Measurements from ENCODE around the gene WAC. TPM values are rescaled to one million over a fixed set of nuclear protein-coding genes. Genes with fewer than 3 reads are reported as not detected.
A peak's percentile ranks its signal among the peaks of the same experiment; 100 is the strongest.

WAC gene
- total and polyA plus RNA-seq, 10 of the 15 experiments (the other 5 are each of a cell fraction or from before 2014, with no cell fraction given), result 26.5 to 131 (median 69.4) TPM

DNA sequence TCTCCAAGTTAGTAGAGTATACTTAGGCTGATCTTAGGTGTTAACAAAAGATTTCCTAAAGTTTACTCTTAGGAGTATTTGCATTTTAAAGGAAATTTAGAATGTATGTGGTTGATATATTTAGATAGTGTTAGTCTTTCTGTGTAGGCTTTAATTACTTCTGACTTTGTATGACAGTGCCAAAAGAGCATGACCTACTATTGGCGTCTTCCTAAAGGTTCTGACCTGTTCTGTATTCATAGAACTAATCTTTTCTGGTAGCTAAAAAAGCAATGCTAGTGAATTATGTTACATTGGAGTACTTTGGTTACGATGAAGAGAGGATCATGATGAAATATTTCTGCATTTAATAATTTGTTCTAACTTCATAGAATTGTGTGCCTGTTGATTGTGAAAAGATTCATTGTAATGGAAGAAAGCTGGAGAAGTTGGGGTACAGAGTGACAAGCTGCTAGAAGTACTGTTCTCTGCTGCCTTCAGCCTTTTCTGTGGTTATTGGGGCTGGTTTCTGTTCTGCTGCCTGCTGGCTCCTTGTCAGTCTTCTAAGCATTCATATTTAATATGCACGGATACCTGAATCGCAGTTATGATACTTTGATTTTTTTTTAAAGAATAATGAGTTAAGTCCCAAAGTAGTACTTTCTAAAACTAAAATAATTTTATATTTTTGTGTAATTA lies 13.2 kb downstream of the WAC start:
- no peaks in the 10 kb centered on the region for H3K27me3 ChIP-seq (replicated peaks in 1 of 2; ENCODE audit: control insufficient read depth in 2 of 2, insufficient read depth in 2 of 2, low read length in 1 of 2)
- CTCF ChIA-PET, result interaction anchor here (1.0 to 1.6 kb wide), 6 partner anchors 9 to 55 kb away, joined by 3 to 8 read pairs (median 5); partner anchors contain the start of gene WAC
- RAD21 ChIA-PET (ENCODE audit: unreplicated experiment), result interaction anchor here (1.5 to 2.0 kb wide), 2 partner anchors 12 to 19 kb away, joined by 4 to 5 read pairs; no protein-coding TSS in a partner anchor
- peaks cover 16% of the 10 kb centered on the region for H3K4me1 ChIP-seq (ENCODE audit: control insufficient read depth, insufficient read depth, low read length)
- H3K27ac ChIP-seq (ENCODE audit: control insufficient read depth, insufficient read depth), result 0 out of 2 replicates have a peak overlapping the region, but pooled peaks have one; percentile 9
- FAIRE-seq, result peak; percentile 23
- in situ Hi-C loops (cut with MboI), result no loop called here
- peaks cover 2 to 13% of the 10 kb centered on the region in 2 experiments for H3K36me3 ChIP-seq (ENCODE audit: control insufficient read depth in 2 of 2, insufficient read depth in 2 of 2, low read length in 1 of 2)
- intact Hi-C loops (cut with micrococcal nuclease; ENCODE audit: unreplicated experiment), result no loop called here
- SMC1A ChIA-PET (ENCODE audit: uncharacterized antibody, unreplicated experiment), result interaction anchor here (0.5 to 2.9 kb wide), 9 partner anchors 9 to 70 kb away, joined by 3 to 17 read pairs (median 4); no protein-coding TSS in a partner anchor
- H3K4me3 ChIP-seq, result no peak overlapping the region
- POLR2A ChIA-PET, result interaction anchor here (0.6 to 3.1 kb wide), 4 partner anchors 9 to 39 kb away, joined by 3 to 11 read pairs (median 6); no protein-coding TSS in a partner anchor
- H2AFZ ChIP-seq (ENCODE audit: control insufficient read depth, low read depth, low read length), result no peak overlapping the region
- BruUV-seq (replicated peaks), result no TSS peak
- WGBS (ENCODE audit: insufficient coverage, insufficient replicate concordance, low lambda C conversion rate, missing lambda C conversion rate), result 74% methylated on average over 4 of the region's 4 CpGs
- ATAC-seq, result peak; percentile 74
- H4K20me1 ChIP-seq (ENCODE audit: control insufficient read depth, insufficient read depth), result 0 out of 2 replicates have a peak, but pooled peaks cover 2% of the 10 kb centered on the region
- no peaks in the 10 kb centered on the region for H3K9me3 ChIP-seq (replicated peaks; ENCODE audit: control insufficient read depth, insufficient read depth, low read length)
- H3K4me2 ChIP-seq (ENCODE audit: control insufficient read depth, insufficient read depth), result no peak overlapping the region
- peaks cover 73% of the 10 kb centered on the region for H3K79me2 ChIP-seq (ENCODE audit: control insufficient read depth, insufficient read depth, low read length)
- no peak overlapping the region for H3K9ac ChIP-seq (ENCODE audit: control insufficient read depth, insufficient read depth, low read length)
- DNase-seq (ENCODE audit: low read depth, low spot score), result no peak
- TF ChIP-seq TAF1 (IDR thresholded peaks at IDR 0.05; ENCODE audit: borderline replicate concordance, low read depth, low read length) (no peak), RUNX3 (IDR thresholded peaks at IDR 0.05; ENCODE audit: low read length) (peak; percentile 66), SPI1 (IDR thresholded peaks at IDR 0.05; ENCODE audit: borderline replicate concordance, insufficient read depth, low read depth, low read length) (peak; percentile 71; the same call in 1 of the 2 replicates)
- TF ChIP-seq, protein P1, sequence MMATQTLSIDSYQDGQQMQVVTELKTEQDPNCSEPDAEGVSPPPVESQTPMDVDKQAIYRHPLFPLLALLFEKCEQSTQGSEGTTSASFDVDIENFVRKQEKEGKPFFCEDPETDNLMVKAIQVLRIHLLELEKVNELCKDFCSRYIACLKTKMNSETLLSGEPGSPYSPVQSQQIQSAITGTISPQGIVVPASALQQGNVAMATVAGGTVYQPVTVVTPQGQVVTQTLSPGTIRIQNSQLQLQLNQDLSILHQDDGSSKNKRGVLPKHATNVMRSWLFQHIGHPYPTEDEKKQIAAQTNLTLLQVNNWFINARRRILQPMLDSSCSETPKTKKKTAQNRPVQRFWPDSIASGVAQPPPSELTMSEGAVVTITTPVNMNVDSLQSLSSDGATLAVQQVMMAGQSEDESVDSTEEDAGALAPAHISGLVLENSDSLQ (IDR thresholded peaks at IDR 0.05), result peak; percentile 64
